Stimulated activated CD8-positive, alpha-beta memory T cell treated with anti-CD3 and anti-CD28 coated beads, Interleukin-7, amount 100 ng/mL, for 24 hours (primary cell): Measurements from ENCODE around the gene GAS6.
"Not testable (repeated sequence)": the region's sequence is repeated elsewhere in the genome, so short reads cannot be mapped to it uniquely, and the experiment has no call there.

Experiments
- DNase-seq: peaks from one replicate; pipeline ENCODE4 v3.0.0-alpha.2; 2020; ENCODE audit warnings: low read depth

The GAS6 gene

DNA sequence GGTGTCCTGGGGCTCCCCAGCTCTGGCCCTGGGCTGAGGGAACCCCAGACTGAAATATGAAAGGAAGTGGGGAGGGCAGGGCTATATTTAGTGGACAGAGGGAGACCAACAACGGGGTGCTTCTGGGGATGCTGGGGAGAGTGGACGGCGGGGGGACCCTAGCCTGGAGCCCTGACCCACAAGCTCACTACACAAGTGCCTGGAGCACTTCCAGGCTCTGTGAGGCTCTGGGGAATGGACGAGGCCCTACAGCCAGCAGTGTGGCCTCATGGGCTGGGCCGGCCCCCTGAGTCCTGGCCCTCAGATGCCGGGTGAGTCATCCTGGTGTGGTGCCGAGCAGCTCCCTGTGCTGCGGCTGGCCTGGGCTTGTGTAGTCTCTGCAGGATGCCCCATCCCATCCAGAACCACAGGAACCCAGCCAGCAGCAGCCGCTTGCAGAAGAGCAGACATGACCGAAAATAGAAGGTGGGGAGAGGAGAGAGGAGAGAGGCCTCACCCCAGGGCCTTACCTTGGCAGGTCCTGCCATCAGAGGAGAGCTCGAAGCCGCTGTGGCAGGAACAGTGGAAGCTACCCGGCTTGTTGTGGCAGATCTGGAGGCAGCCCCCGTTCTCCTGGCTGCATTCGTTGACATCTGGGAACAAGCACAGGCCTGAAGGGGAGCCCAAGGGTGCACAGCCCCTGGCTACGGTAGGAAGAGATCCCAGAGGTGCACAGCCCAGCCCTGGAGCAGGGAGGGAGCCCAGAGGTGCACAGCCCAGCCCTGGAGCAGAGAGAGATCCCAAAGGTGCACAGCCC is 26.1 kb downstream of the GAS6 start:
- DNase-seq, result no peak

DNA sequence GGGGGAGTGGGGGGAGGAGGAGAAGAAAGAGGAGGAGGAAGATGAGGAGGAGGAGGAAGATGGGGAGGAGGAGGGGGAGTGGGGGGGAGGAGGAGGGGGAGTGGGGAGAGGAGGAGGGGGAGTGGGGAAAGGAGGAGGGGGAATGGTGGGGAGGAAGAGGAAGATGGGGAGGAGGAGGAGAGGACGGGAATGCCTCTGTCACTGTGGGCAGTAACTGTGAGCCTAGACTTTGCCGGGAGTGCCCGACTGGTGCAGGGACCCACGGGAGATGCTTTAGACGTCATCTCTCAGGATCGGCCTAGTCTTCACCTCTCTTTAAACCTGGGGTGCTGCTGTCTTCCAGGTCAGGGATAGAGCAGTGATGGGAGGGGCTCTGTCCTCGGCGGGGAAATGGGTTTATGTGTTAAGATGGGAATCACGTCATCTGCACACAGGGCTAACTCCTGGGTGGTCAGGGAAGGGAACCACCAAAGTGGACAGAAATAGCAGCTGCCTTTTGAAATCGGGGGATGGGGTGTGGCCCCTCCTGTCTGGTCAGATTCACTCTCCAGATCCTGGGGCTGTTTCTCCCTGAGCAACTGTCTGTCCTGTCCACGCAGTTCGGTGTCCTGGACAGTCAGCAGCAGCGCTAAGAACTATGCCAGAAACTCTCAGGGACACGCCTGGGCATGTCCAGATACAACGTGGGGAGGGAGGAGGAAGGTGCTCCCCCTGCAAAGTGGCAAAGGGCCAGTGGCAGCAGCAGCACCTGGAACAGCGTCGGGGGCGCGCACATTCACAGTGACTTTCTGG is 26.9 kb downstream of the GAS6 start:
- no peak for DNase-seq

DNA sequence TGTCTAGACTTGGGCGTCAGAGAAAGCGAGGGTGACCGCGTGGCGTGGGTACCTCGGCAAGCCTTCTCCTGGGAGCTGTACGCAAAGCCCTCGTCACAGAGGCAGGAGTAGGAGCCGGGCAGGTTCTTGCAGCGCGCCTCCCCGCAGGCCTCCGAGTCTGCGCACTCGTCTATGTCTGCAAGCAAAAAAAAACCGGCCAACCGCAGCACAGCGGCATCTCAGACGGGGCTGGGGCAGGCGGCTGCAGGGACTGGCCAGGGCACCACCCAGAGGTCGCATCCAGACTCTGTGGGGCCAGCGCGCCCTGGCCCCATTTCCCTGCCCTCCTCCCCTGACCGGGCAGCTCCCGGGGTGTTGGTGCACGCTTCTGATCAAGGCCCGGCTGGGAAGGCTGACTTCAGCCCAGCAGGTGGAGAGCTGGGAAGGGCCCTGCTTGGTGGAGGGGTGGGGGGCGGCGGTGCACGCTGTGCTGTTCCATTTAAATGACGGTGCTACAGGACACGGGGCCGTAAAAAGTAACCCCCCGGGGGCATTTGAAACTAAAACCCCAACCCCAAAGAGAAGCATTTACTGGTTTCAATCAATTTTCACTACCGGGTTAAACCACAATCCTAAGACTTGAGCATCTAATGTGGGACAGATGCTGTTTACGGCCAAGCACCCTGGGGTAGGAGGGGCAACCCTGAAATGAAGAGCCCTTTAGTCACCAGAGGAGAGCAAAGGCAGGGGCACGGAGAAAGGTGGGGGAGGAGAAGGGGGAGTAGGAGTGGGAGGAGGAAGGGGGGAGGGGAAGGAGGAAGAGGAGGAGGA is 28.2 kb downstream of the GAS6 start:
- DNase-seq, result no peak

DNA sequence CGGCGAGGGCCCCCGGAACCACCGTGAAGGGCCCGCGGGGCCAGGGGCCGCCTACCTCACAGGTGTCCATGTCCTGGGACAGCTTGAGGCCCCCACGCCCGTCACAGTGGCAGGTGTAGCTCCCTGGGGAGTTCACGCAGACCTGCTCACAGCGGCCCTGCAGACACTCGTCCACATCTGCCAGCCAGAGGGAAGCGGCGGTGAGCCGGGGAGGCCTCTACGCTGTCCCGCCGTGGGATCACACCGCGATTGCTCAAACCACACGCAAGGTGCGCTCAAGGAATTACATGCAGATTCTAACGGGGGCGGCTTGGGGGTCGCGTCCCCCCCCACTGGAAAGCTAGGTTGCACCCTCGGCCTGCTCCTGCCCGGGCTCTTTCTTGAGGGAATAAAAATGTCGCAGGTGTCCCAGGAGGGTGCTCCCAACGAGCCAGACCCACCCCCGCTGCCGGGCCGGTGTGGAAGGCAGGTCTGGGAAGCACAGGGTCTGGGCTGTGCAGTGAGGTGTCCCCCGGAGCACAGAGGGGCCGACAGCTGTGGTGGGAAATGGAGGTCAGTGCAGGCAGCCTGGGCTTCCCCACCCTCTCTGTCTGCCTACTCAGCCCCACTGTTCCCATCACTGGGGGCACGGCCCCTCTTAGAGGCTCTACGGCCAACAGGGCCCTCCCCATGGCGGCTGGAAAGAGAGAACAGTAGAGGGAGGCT is 29.2 kb downstream of the GAS6 start:
- no peak for DNase-seq

DNA sequence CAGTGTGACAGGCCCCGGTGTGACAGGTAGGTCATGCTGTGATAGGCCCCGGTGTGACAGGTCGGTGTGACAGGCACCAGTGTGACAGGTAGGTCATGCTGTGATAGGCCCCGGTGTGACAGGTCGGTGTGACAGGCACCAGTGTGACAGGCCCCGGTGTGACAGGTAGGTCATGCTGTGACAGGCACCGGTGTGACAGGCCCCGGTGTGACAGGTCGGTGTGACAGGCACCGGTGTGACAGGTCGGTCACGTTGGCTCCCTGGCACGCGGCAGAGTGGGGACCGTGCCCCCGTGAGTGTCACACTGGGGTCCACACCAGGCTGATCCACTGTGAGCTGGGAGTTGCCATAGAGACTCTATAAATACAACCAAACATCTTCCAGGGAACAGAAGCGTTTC is 29.9 kb downstream of the GAS6 start:
- not testable (repeated sequence) for DNase-seq

DNA sequence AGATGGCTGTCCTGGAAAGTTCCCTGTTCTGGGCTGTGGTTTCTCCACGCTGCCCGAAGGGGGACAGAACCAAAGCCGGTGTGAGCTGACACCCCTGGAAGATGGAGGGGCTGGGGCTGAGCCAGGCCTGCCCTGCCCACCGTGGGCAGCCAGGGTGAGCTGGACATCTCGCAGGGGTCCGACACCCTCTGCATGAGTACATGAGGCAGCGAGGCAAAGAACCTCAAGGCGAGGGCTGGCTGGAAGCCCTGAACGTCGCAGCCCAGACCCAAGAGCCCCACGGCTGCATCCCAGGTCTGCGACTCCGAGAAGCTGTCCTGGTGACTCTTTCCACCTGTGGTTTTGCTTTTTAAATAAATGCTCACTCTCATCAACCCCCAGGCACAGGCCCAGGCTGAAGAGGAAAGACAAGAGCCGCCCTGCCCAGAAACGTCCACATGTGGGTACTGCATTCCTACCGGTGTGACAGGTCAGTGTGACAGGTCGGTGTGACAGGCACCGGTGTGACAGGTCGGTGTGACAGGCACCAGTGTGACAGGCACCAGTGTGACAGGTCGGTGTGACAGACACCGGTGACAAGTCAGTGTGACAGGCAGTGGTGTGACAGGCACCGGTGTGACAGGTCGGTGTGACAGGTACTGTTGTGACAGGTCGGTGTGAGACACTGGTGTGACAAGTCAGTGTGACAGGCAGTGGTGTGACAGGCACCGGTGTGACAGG is 30.6 kb downstream of the GAS6 start:
- DNase-seq, result no peak

DNA sequence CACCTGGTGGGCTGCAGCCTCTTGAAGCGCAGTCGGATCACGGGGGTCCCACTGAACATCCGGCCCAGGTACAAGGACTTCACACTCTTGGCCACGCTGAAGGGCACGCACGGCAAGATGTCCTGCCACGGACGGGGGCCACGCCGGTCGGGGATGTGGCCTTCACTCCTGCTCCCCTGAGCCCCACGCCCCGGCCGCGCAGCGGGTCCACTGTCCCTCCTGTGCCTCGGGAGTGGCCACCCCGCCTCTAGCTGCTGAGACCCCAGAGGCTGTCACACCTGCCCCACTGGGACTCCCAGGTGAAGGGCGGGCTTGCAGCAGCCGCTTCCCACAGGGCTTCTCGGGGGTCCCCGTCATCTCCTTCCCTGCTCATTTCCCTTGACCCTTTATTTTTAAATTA is 31.2 kb downstream of the GAS6 start:
- DNase-seq, result no peak

DNA sequence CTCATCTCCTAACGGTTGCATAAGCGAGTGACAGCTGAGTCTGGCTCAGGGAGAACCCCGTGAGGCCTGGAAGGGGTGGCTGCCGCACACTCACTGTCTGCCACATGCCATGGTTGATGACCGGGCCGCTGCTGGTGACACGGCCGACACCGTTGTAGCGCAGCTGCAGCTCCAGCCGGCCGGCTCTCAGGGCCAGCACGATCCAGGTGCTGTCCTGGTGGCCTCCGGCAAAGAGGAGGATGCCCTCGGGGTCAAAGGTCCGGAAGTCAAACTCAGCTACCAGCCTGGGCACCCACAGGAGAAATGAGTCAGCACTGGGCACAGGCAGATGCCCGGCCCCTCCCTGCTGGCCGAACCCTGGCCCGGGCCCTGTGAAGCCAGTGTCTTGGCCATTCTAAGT is 31.7 kb downstream of the GAS6 start:
- no peak for DNase-seq

DNA sequence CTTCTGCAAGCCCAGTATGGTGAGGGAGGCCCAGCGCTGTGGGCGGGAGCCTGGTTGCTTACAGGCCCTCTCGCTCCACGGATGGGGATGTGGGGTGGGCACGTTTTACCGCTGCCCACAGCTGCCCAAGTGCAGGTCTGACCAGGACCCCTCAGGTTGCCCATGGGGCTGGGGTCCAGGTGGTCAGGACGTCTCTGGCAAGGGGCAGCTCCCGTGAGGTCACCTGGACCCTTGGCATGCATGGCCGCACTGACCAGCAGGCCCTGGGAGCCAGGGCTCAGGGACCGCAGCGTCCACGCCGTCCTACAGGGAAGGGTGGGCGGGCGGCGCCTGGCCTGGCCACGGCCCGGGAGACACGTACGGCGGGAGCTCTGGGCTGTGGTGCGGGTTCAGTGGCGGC is 32.8 kb downstream of the GAS6 start:
- no peak for DNase-seq

DNA sequence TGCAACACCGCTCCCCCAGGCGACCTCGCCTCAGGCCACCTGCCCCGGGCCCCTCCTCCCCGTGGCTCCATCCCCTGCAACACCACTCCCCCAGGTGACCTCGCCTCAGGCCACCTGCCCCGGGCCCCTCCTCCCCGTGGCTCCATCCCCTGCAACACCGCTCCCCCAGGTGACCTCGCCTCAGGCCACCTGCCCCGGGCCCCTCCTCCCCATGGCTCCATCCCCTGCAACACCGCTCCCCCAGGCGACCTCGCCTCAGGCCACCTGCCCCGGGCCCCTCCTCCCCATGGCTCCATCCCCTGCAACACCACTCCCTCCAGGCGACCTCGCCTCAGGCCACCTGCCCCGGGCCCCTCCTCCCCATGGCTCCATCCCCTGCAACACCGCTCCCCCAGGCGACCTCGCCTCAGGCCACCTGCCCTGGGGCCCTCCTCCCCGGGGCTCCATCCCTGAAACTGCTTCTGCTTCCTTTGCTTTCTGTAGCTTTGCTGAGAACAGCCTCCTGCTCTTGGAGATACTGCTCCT is 33.4 kb downstream of the GAS6 start:
- DNase-seq, result not testable (repeated sequence)

DNA sequence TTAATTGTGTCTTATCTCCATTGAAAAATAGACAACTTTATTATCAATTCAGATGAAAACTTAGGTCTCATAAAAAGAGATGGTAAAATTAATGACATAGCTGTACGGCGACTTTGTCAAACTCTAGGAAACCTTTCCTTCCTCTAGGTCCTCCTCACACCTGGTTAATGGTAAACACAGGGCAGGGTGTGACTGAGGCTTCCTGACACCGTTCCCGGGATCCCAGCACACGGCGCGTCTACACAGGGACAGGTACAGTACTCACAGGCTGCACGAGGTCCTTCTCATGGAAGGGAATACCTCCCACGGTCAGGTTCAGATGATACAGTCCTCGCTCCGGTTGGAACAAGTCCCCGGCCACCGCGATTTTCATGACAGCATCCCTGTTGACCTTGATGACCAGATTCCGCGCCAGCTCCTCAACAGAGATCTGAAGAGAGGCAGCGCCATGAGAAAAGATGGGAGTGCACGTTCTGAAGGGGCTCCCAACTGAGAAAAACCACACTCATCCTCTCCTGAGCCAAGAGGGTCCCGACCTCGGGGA is 35.5 kb downstream of the GAS6 start:
- DNase-seq, result no peak

DNA sequence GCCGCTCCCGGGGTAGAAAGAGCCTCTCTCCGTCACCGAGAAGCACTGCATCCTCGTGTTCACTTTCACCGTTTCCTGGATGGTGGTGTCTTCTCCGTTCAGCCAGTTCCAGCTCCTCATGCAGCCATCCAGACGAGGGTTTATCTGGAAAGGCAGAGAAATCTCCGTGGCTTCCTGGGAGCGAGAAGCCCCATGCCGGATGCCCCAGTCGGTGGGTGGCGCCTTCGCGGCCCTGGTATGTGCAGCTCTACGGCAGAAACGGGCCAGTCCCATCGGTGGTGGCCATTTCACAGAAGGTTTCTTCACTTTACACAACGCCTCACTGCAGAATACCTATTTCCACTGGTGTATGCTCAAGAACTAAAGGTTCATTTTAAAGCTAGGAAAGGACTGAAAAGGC is 36.9 kb downstream of the GAS6 start:
- no peak for DNase-seq

DNA sequence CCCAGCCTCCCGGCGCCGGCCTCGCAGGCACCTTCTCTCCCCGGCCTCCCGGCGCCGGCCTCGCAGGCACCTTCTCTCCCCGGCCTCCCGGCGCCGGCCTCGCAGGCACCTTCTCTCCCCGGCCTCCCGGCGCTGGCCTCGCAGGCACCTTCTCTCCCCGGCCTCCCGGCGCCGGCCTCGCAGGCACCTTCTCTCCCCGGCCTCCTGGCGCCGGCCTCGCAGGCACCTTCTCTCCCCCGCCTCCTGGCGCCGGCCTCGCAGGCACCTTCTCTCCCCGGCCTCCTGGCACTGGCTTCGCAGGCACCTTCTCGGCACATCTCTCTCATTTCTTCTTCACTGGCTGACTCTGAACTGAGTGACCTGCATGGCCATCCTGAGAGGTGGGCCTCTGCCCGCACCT is 37.4 kb downstream of the GAS6 start:
- not testable (repeated sequence) for DNase-seq

DNA sequence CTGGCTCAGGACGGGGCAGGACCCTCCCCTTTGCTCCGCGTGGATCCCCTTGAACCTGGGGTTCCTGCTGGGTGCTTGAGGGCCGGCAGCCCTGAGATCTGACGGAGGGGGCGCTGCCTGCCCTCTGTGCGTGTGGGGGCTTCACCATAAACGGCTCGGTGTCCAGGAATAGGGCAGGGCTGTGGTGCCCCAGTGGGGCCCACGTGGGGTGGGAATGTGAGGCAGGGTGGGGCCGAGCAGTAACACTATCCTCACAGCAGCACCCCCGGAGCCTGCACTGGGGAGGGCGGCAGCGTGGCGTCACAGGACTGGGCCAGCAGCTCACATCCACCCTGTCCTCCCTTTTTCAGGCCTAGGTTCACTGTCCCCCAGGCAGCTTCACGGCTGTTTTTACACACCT is 38.0 kb downstream of the GAS6 start:
- DNase-seq, result no peak

DNA sequence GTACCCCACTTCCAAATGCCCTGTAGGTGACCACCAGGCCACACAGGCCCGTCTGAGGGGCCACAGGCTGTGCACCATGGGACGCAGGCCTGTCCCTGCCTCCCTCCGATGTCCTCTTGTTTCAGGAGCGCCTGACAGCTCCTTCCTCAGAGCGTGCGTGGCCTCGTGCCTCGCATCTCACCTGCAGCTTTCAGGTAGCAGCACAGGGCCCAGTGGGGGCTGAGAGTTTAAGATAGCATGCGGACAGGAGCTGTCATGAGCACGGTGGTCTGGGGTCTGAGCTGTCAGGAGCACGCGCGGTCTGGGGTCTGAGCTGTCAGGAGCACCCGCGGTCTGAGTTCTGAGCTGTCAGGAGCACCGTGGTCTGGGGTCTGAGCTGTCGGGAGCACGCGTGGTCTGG is 40.1 kb downstream of the GAS6 start:
- no peak for DNase-seq

DNA sequence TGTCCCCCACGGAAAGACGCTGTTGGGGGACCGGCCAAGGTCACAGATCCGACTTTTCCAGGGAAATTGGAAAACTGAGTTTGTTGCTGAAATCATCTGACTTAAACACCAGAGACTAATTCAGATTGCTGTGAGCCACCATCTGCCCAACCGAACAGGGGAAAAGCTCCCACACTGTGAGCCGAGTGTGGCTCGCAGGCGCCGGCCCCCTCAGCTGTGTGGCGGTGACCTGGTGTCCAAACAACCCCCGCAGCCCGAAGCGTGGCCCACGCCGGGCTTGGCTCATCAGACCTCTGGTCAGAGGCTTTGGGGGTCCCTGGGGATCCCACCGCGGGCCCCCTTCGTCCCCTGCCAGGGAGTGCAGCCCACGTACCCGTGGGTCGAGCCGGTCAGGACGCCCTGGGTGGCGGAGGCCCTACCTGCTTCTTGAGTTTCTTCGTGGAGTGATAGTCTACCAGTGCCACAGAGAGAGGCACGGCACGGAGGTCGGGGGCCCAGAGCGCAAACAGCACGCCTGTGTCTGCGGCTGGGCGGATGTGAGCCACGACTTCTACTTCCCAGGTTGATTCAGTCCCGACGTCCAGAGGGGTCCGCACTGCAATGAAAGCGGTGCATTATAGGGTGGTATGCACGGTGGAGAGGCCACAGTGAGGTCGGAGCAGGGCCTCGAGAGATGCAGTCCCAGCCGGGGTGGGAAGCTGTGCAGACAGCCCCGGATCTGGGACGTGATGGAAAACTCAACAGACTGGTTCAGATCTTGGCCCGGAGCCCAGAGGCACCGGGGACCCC is 40.7 kb downstream of the GAS6 start:
- DNase-seq, result no peak

DNA sequence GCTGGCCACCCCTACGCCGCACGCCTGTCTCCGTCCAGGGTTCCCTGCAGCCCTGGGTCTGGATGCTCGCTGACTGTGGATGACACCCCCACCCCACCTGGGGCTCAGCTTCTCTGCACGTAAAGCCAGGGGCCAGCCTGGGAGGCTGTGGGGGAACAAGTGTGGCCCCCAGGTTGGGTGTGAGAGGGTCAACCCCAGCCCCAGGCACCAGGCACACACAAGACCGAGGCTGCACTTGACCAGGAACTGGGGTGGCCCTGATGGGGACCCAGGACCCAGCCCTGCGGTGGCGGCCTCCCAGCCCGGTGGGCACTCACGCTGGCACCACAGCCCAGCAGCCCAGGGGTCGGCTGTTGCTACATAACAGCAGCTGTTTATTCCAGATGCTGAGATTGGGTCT is 41.6 kb downstream of the GAS6 start:
- DNase-seq, result no peak

DNA sequence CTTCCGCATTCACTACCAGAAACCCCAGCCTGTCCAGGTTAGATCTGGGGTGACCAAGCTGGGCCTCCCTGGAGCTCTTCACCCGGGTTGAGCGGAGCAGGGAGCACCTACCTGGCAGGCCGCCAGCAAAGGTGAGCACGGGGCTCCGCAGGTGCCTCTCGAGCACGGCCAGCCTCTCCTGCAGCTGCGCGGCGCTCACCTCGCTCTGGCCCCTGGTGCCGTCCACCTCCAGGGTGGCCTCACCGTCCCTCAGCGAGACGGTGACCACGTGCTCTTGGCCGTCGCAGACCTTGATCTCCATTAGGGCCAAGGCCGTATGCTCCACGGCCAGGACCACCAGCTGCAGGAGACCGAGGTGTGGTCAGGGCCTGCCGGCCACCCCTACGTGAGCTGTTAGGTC is 42.0 kb downstream of the GAS6 start:
- no peak for DNase-seq

DNA sequence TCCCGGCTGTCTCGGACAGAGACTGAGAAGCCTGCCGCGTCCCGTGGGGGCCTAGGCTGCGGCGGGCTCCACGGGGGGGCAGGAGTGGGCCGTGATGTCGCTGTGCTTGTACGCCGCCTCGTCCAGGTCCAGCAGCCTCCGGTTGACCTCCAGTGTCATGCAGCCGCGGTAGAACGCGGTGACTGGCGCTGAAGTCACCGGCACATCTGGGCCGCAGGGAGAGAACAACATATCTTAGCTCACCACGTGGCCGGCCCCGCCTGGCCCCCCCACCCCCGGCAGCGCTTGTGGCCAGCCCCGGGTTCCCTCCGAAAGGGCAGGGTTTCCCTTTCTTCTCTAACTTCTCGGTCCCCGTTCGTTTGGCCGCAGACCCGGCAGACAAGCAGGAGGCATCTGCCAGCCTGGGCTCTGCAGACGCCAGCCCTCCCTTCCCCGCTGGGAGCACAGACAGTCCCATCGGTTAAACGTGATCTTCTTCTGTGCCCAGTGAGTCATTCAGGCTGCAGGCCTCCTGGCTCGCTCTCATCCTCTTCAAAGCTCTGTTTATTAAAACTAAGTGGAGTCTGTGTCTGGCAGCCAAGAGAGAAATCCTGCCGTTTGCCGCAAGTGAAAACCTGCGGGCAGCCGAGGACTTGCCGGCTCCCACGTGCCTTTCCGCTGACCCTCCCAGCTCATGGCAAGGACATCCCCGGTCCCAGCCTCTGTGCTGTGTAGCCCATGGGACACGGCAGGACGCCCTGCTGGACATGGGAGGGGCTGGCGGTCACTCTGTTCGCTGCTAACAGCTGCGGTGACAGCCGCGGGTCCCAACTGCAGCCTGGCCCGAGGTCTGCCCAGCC is 42.8 kb downstream of the GAS6 start:
- no peak for DNase-seq
